Right renal cortex interstitium (tissue), 3 donors: ENCODE measurements around the gene CCDC188. TPM values are rescaled to one million over a fixed set of nuclear protein-coding genes. Genes with fewer than 3 reads are reported as not detected.

Source experiments
- DNase-seq, 3 donors: peaks; one replicate each; pipeline ENCODE4 v3.0.0-alpha.2; 2013; ENCODE audit warnings: low read depth in 3 of 3, low spot score in 2 of 3
- polyA plus RNA-seq, 3 donors: library from polyadenylated mRNA; unstranded; fragments of 120-200 nt; gene quantifications; one replicate each; pipeline ENCODE4 v1.2.1, GENCODE V29; 2013; ENCODE audit not compliant: insufficient read length in 3 of 3

CCDC188 gene
- polyA plus RNA-seq, 3 donors, result 0.47 to 0.71 (median 0.53) TPM

DNA sequence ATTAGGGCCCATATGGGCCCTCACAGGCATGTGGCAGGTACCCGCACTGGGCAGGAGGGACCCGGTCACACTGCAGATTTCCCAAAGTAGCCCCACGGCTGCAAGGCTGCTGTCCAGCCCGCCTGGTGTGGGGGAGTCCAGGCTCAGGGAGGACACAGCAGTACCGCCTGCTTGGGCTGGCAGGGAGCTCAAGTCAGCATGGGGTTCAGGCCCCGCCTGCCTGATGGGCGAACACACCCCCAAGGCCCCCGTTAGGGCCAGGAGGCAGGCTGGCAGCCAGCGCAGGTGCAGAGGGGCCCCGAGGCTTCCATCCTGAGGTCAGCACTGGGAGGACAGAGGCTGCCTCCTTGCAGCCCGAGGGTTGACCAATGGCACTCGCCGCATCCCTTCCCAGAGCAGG is 13.7 kb downstream of the CCDC188 start:
- DNase-seq, result no peak

DNA sequence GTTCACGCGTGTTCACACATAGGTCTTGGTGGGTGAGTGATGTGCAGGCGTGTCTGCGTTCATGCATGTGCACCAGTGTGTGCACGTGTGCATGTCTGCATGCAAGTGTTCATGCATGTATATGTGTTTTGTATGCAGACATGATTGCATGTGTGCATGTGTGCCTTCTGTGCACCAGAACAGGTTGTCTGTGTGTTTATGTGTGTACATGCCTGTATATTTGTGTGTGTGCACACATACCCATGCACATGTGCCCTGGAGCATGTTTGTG is 14.3 kb downstream of the CCDC188 start:
- DNase-seq, result no peak

DNA sequence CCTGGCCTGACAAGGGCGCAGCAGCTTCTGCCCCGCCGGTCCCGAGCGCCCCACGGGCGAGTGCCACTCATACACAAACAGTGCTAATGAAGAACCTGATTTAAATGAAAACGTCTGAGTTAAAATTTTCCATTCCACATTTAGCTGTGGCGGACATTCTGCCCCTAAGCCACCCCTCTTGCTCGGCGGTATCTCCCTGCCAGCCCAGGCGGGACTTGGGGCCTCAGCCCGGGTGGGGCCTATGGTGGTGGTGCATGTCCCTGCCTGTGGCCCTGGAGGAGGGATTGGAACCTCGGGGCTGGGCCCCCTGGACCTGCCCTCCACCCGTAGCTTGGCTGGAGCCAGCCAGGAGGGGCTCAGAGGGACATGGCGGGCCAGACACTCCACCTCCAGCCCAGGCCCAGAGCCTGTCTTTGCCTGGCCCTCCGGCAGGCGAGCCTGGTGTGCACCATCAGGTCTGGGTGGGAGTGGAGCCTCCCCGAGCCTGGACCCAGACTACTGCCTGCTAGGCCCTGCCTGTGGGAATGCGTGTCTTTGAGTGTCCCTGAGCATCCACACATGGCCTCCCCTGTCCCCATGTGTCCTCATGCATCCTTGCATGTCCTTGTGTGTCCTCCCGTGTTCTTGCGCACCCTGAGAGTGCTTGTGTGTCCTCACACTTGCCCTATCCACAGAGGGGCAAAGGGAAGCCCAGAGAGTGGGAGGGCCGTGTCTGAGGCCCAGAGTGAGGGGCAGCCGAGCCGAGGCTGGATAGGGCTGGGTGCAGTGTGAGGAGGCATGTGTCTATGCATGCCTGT is 14.9 kb downstream of the CCDC188 start:
- DNase-seq, result no peak

DNA sequence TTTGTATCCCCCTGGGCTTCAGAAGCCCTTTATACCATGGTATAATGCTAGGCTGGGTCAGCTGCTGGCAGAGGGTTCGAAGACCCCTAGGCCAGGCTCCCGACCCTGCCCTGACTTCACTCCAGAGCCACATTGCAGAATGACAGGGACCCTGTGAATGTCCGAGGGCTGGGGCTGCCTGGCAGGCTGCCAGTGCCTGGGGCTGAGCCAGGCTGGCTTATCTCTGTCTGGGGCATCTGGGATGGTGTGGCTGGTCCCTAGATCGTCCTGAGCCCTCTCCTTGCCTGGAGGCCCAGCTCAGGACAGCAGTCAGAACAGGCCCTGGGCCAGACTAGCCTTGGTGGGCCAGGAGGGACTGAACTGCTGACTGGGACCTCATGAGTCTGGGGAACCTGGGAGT is 15.6 kb downstream of the CCDC188 start:
- DNase-seq, result no peak

DNA sequence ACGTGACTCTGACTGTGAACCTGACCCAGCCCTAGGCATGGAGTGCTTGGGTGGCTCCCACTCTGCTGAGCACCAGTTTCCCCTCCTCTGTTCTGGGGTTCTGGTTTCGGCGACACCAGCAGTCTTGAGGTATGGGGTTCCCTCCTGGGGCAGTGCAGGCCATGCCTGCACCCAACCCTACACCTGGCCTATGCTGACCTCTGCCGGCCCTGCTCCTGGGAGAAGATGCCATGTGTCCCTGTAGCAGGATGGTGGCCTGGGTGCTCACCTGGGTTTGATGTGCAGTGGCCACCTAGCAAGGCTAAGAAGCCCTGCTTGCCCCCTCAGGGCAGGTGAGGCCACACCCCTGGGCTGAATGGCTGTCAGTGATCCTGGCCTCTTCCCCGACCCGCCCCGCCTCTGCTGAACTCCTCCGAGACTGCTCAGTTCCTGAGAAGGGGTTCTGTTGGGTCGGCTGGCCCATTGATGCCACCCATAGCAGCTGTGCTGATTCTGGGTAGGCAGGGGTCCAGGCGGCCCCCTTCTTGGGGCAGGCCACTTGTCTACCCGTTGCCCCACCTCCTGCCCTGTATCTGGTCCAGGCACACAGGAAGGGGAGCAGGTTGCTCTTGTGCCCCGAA is 16.8 kb downstream of the CCDC188 start:
- no peak for DNase-seq

DNA sequence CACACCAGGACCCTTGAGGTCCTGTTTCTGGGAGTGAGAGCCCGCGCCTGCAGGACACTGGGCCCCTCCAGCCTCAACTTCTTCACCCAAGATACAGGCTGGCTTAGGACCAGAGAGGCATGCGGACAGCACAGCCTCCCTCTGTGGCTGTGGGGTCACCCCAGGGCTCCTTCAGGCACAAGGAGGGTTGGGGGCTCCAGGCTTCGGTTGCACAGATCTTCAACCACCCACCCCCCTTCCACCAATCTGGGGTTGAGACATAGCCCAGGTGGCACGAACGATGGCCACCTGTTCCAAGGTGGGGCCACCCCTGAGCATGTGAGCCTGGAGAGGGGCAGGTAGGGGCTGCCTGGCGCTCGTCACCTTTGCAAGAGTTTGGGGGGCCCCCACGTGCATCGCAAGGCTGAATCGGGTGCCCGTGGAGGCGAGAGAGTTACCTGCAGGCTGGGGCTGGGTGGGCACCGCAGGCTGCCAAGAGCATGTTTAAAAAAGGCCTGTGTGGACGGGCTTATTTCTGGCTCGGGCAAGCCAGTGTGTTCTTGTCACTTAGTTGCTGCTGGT is 18.1 kb downstream of the CCDC188 start:
- DNase-seq, result no peak

DNA sequence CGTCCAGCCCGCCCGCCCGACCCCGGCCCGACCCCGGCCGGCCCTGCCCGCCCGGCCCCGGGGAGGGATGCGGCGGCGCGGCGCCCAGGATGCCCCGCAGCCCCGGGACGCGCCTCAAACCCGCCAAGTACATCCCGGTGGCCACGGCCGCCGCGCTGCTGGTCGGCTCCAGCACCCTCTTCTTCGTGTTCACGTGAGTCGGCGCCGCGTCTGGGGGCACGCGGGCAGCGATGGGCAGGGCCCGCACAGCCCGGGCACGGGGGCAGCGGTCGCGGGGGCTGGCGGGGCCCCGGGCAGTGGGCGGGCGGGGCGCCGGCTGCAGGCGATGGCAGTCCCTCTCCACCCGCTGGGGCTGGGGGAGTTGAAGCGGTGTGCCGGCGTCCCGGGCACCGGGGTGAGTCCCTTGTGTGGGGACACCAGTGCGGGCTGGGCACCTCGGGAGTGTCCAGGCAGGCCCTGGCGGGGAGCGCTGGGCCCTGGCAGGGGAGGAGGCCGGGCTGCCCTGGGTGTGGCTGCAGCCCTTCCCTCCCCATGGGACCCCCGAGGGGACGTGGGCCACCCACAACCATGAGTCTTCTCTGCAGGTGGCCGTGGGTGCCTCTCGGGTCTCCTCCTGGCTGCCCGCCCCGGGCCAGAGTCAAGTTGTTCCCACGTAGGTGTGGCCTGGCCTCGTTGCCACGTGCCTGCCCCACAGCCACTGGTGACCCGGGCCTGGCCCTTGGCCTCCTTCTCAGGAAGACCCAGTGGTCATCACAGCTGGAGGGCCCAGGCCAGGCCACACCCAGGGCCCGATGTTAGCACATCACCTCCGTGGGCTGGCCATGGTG is 18.8 kb downstream of the CCDC188 start:
- no peak for DNase-seq

DNA sequence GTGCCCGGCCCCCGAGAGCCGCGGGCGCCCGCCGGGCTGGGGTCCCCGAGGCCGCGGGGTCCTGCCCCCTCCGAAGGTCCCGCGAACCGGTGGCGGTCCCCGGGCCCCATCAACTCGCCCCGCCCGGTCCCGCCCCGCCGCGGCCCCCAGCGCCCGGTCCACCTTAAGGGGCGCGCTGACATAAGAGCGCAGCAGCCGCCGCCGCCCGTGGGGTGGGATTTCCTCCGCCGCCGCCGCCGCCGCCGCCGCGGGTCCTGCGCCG is 19.3 kb downstream of the CCDC188 start, which contains the start of gene ZDHHC8:
Gene ZDHHC8 (plus strand): TSS at position 208 of the 262 bp plus-strand sequence. CDS start 144 bp downstream, outside the sequence.
- DNase-seq, result no peak

DNA sequence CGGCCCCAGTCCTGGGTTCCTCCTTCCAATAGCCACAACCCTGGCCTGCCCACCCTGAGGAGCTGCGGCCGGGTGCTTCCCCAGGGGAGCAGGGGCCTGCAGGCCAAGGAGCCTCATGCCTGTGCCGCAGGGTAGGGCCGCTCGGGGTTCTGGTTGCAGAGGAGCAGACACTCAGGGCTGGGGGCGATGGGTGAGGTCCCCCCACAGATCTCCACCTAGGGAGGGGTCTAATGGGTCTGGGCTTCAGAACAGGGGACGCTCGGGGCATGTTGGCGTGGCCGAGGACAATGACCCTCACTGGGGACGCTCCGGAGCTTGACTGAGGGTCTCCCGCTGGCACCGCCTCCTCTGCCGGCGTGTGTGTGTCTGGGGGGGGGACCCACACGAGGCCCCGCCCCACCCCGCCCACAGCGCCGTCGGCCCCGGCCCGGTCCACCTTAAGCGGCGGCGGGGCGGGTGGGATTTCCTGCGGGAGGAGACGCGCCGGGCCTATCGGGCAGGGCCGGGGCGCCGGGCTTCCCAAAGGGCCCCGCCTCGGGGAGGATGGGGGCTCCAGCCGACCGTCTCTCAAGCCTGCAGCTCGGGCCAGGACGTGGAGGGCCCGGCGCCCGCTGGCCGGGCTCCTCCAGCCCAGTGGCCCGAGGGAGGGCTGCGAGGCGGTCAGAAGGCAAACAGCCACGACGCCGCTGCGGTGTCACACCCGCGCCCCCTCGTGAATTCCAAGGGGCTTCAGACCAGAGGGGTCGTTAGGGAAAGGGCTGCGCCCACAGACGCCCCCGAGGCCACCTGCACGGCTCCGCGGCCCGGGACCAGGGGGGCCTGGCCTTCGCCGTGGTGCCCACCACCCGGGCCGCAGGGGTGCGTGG is 19.9 kb downstream of the CCDC188 start:
- DNase-seq, result peak in 2 of 3 donors; percentile 48 to 57

DNA sequence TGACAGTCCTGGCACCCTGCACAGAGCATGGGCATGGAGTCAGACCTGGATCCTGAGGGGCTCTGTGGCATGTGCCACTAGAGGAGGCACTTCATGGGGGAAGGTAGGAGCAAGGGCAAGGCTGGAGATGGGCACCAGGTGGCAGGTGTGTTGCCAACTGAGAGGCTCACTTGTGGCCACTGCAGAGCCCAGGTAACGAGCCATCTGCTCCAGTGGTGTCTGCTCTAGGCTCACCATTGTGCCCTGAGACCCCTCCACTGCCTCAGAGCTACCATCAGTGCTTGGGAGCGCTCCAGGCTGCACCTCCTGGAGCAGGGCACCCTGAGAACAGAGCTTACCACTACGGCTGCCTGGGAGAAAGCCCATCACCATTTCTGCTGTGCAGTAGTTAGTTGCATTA is 20.5 kb downstream of the CCDC188 start:
- no peak for DNase-seq

DNA sequence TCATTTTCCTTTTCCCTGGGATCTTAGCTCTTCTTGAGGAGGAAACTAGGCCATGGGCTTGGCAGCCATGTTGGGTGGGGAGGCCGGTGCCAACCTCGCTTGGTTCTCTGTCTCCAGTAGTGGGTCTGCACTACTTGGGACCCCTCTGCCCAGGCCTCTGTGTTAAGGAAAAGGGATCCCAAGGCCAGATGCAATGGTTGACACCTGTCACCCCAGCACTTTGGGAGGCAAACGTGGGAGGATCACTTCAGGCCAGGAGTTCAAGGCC is 21.2 kb downstream of the CCDC188 start:
- DNase-seq, result no peak

DNA sequence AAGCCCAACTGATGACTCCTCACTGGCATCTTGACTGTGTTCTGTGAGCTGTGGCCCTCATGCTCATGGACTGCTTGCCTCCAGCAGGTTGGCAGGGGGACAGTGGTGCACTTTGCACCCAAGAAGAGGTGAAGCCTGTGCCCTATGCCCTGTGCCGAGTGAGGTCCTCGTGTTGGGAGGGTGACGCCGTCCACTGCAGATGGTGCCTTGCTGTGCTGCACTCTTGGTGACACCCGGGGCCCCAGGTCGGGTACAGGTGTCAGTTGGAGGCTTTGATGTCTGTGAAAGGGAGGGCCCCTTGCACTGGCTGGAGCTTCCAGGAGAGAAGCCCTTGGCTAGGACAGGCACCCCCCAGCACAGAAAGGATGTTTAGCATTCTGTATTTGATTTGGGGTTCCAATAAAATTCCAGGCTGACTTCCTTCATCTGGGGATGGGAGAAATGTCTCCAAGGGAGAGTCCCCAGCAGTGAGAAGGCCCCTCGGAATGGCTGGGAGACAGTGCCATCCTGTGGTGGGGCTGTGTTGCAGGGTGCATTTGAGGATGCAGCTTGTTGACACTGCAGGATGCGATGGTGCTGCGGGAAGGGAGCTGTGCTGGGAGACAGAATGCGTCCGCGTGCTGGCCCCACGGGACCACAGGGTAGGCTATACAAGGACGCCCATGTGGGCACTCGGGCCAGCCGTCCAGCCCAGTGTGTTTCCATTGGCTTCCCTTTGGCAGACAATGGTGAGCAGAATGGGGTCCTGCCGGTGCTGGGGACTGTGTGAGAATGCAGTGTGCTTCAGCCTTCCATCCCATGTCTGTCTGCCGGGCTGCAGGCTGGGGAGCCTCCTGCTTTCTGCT is 21.7 kb downstream of the CCDC188 start:
- no peak for DNase-seq

DNA sequence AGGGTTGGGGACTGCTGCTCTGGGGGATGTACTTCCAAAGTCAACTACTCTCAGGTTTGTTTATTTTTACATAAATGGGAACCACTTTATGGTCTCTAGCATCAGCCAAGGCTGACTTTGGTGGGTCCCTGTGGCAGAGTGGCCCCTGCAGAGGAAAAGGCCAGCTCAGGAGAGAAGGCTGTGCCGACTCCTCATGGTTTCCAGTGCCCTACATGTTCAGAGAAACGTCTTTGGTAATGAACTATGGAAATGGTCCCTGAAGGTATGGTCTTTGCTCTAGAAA is 22.3 kb downstream of the CCDC188 start:
- DNase-seq, result no peak

DNA sequence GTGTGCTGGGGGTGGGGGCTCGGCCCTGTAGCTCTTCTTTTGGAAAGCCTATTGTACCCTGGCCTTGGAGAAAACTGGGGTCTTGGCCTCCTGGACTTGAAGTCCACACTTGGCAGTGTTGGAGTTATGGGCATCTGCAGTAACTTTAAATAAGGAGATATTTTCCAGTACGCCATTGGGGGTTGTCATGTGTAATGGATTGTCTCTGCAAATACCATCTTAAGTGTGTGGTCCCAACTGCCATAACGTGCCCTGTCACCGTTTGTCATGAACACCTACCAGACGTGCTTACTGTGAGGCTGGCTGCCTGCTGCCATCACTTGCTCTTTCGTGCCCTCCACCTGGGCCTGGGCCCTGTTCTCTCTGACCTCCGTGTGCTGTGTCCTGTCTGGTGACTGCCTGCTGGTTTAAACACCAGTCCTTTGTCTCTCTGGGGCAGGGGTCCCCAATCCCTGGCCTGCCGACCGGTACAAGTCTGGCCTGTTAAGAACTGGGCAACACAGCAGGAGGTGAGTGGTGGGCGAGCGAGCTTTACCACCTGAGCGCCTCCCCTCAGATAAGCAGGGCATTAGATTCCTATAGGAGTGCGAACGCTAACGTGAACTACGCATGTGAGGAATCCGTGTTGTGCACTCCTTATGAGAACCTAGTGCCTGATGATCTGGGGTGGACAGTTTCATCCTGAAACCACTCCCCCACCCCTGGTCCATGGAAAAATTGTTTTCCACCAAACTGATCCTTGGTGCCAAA is 22.8 kb downstream of the CCDC188 start:
- no peak for DNase-seq

DNA sequence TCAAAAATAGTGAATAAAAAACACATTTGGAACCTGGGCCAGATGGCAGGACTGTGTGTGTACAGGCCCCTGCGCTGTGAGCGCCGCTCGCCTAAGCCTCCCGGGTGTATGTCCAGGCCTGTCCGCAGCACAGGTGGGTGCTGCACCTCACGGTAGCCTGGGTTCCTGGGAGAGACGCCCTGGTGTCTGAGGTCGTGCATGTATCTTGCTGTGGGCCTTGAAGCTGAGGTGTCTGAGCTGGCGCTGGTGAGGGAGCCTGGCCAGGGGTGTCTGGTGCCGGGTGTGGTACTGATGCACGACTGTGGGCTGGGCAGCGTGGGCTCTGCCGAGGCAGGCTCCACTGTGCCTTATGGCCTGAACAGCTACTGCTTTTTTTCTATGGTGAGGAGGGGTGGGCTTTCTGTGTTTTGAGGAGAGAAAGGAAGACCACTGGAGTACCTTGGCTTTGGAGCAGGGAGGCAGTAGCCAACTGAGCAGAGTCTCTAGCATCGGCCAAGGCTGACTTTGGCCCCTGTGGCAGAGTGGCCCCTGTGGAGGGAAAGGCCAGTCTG is 23.5 kb downstream of the CCDC188 start:
- DNase-seq, result no peak

DNA sequence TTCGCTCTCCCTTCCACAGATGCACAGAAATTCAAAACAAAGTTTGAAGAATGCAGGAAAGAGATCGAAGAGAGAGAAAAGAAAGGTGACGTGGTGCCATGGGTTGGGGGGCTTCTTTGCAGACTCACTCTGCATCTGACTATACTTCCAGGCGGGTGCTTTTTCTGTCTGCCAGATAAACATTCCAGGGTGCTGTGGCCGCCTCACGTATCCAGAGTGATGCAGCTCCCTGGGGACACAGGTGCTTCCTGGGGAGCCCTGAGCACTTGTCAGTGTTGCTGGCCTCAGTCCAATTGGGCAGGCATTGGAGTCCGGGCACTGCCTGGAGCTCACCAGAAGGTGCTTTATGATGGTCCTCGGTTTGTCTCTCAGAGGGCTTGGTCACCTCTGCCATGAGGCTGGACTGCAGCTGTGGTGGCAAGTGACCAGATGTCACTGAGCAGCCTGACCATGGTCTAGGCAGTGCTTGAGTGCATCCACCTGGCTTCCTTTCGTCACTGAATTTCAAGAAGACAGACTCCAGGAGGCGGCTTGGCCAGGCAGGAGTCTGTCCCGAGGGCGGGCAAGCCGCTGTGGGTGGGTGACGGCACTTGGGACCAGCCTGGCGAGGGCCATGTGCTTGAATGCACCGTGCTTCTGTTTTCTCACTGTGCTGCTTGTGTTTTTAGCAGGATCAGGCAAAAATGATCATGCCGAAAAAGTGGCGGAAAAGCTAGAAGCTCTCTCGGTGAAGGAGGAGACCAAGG is 24.4 kb downstream of the CCDC188 start:
- DNase-seq, result no peak

DNA sequence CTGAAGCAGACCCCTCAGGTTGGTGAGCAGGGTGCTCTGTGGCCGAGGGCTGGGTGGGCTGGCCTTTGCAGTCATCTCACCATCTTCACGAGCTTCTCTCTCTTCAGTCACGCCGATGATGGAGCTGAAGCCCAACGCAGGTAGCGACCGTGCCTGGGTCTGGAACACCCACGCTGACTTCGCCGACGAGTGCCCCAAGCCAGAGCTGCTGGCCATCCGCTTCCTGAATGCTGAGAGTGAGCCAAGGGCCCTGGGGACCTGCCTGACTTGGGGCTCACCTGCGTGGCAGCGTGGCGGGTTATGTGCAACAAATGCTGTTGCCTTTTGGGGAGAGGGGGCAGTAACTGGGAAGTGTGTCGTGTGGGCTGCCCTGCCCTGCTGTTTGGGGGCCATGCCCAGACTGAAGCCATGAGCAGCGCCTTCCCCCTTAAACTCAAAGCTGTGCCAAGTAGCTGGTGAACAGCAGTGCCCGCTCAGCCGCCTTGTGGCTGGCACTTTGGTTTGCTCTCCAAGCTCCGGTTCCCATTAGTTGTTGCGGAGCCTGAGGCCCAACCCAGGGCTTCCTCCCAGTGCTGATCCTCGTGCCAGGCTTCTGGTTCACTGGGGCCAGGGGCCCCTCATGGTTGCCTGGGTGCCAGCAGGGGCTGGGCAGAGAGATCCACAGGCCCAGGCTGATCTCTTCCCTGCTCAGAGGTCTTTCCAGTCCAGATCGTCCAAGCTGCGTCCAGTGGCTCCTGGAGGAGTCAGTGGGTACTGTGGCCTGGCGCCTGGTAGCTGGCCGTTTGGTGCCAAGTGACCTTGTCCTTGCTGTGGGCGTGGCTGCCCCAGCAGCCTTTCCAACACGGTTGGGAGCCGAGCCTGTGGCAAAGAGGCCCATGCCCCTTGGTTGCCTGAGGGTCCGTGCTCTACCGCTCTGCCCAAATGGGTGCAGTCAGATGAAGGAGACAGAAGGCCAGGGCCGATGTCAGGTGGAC is 25.4 kb downstream of the CCDC188 start:
- no peak for DNase-seq
